Mononuclear cell (primary cell): ENCODE results near the gene EIPR1. TPM values are rescaled to one million over a fixed set of nuclear protein-coding genes. Genes with fewer than 3 reads are reported as not detected.

Source experiments
- H3K27me3 ChIP-seq: 2 replicates; pipeline ENCODE4 v1.6.0; 2011; ENCODE audit warnings: low read length, control low read depth; ENCODE audit not compliant: insufficient read depth
- H3K4me1 ChIP-seq: 2 replicates; pipeline ENCODE4 v1.5.1; 2011; ENCODE audit warnings: mild to moderate bottlenecking, low read length, control low read depth; ENCODE audit not compliant: insufficient read depth
- H3K4me3 ChIP-seq: 2 replicates; pipeline ENCODE4 v1.5.1; 2011; ENCODE audit warnings: mild to moderate bottlenecking, low read length, moderate library complexity
- H3K9me3 ChIP-seq: 2 replicates; pipeline ENCODE4 v1.5.1; 2011; ENCODE audit warnings: low read depth, mild to moderate bottlenecking, control low read depth, low read length
- total RNA-seq: library from RNA; depleted of rRNA; stranded (reverse); fragments of >200 nt; gene quantifications from one replicate; pipeline ENCODE4 v1.2.3, GENCODE V29; 2012

EIPR1 gene
- total RNA-seq, 1 donor: 10.0 TPM

- Histone ChIP-seq H3K4me1 (peaks cover 8% of the 10 kb centered on the region), H3K4me3 (no peak overlapping the region)
These were observed 114.1 kb downstream of the EIPR1 start for GRCh38 chr2:3263487-3263886.

DNA sequence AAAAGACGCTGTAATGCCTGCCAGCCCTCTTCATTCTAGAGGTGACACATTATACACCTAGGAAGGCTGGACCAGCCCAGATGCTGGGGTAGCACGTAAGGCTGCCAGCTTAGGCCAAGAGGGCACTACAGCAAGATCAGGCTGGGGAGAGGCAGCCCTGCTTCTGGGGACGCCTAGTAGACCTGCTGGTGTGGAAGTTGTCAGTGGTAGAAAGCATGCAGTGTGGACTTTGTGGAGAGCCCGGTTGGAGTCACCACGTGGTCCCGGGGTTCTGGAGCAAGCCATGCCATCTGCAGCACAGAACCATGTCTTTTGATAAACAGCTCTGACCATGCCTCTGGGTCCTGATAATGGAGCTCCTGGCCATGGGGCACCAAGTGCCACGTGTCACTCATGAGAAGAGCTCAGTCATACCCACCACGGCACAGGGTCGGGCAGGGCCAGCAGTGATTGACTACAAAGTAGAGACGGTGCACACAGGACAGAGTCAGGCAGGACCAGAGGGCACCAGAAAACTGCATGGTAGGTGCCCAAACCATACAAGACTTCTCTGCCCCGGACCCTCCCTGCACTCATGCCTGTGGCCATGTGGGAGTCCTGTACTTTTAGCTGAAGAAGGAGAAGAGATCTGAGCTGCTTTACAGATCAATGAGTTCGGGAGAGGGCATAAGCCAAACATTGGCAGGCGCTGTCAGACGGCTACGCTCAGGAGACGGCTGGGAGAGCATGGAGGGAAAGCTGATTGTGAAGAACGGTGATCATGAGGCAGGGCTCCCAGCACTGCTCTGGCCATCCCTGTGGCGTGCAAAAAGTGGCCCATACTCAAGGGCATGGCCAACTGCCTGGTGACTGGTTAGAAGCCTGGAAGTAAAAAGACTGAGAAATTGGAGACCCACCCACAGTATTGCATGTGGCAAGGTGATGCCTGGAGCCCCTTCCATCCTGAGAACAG, 114.9 kb downstream of the EIPR1 start:
- H3K9me3 ChIP-seq: no peaks in the 10 kb centered on the region
- no peaks in the 10 kb centered on the region for H3K27me3 ChIP-seq
- peaks cover 8% of the 10 kb centered on the region for H3K4me1 ChIP-seq
- no peak overlapping the region for H3K4me3 ChIP-seq

More at GRCh38 chr2:3263487-3263886, 114.1 kb downstream of the EIPR1 start:
- Histone ChIP-seq H3K27me3 (no peaks in the 10 kb centered on the region), H3K9me3 (no peaks in the 10 kb centered on the region)

GRCh38 chr2:3261511-3261910, 116.1 kb downstream of the EIPR1 start:
- no peak overlapping the region for H3K4me3 ChIP-seq
- no peaks in the 10 kb centered on the region for H3K9me3 ChIP-seq
- no peaks in the 10 kb centered on the region for H3K27me3 ChIP-seq
- H3K4me1 ChIP-seq: peaks cover 8% of the 10 kb centered on the region

GRCh38 chr2:3260959-3261358, 116.7 kb downstream of the EIPR1 start:
- no peaks in the 10 kb centered on the region for H3K9me3 ChIP-seq
- H3K4me1 ChIP-seq: peaks cover 8% of the 10 kb centered on the region
- H3K27me3 ChIP-seq: no peaks in the 10 kb centered on the region
- H3K4me3 ChIP-seq: no peak overlapping the region

- Histone ChIP-seq H3K4me3 (no peak overlapping the region), H3K27me3 (no peaks in the 10 kb centered on the region), H3K4me1 (no peaks in the 10 kb centered on the region), H3K9me3 (no peaks in the 10 kb centered on the region)
These were observed 119.8 kb downstream of the EIPR1 start for GRCh38 chr2:3257826-3258225.

GRCh38 chr2:3257166-3257565, 120.5 kb downstream of the EIPR1 start:
- Histone ChIP-seq H3K9me3 (no peaks in the 10 kb centered on the region), H3K4me1 (no peaks in the 10 kb centered on the region), H3K27me3 (no peaks in the 10 kb centered on the region), H3K4me3 (no peak overlapping the region)

DNA sequence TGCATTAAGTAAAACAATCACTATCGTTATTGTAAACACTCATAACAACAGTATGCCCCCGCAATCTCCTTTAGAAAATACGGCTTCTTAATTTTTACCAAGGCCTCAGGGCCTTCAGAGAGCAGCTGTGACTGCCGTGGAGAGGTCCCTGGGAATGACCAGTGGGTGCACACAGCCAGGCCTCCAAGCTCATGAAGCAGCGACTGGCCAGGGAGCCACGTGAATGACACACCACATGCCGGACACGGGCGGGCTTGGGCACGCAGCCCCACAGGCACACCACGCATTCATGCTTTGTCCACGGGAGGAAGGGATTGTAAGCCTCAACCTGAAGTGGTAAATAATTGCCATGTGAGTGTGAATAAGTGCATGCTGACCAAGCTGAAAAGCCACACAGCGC, 121.0 kb downstream of the EIPR1 start:
- Histone ChIP-seq H3K9me3 (no peaks in the 10 kb centered on the region), H3K4me3 (no peak overlapping the region), H3K4me1 (no peaks in the 10 kb centered on the region), H3K27me3 (no peaks in the 10 kb centered on the region)

DNA sequence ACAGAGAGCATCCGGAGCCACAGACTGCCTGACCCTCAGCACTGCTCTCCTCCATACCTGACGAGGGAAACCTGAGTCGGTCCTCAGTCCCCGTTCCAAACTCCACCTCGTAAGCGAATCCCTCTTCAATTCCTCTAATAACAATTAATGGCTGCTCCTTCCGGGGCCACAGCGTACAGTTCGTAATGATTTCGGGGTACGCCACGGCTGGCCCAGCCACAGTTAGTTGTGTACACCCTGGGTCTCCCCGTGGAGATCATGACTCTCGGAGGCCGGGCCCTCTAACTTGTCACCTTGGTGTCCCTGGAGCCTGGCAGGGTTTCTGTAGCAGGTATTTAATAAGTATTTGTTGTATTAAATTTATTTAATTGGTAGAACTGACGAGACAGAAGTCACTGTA, 121.5 kb downstream of the EIPR1 start:
- no peaks in the 10 kb centered on the region for H3K9me3 ChIP-seq
- no peaks in the 10 kb centered on the region for H3K27me3 ChIP-seq
- H3K4me3 ChIP-seq: no peak overlapping the region
- no peaks in the 10 kb centered on the region for H3K4me1 ChIP-seq

DNA sequence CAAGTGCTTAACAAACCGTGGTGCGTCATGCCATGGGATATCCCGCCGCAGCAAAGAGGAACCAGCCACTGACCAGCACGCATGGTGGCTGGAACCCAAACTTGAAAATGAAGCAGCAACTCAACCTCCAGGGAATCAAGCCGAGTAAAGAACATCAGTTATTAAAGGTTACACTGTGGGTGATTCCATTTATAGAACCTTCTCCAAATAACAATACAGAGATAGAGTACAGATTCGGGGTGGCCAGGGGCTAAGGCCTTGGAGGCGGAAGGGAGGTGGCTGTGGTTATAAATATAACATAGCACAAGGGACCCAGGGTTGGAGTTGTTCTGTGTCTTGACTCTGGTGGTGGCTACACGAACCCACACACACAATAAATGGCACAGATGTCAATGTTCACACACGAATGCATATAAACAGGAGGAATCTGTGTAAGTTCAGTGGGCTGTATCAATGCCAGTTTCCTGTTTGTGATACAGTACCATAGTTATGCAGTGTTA, 123.1 kb downstream of the EIPR1 start:
- no peak overlapping the region for H3K4me3 ChIP-seq
- no peaks in the 10 kb centered on the region for H3K4me1 ChIP-seq
- H3K27me3 ChIP-seq: no peaks in the 10 kb centered on the region
- peaks cover 2% of the 10 kb centered on the region for H3K9me3 ChIP-seq

- Histone ChIP-seq H3K27me3 (no peaks in the 10 kb centered on the region), H3K4me1 (no peaks in the 10 kb centered on the region), H3K9me3 (peaks cover 7% of the 10 kb centered on the region), H3K4me3 (no peak overlapping the region)
These were observed 123.6 kb downstream of the EIPR1 start for GRCh38 chr2:3253913-3254441.

DNA sequence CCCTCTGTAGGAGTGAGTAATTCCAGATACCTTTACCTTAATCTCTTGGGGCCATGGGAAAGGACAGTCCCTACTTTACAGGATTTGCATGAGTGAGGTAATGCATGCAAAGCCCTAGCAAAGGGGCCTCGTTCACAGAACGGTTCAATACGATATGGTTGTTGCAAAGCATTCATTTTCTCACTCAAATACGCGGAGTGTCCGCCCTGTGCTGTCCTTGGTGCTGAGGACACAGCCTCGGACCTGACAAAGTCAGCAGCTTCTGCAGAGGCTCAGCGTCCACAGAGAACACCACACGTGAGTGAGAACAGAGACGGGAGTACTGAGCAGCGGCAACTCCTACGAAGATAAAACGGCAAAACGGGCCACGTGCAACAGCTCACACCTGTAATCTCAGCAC, 125.7 kb downstream of the EIPR1 start:
- Histone ChIP-seq H3K4me1 (no peaks in the 10 kb centered on the region), H3K9me3 (peaks cover 8% of the 10 kb centered on the region), H3K4me3 (no peak overlapping the region), H3K27me3 (no peaks in the 10 kb centered on the region)

DNA sequence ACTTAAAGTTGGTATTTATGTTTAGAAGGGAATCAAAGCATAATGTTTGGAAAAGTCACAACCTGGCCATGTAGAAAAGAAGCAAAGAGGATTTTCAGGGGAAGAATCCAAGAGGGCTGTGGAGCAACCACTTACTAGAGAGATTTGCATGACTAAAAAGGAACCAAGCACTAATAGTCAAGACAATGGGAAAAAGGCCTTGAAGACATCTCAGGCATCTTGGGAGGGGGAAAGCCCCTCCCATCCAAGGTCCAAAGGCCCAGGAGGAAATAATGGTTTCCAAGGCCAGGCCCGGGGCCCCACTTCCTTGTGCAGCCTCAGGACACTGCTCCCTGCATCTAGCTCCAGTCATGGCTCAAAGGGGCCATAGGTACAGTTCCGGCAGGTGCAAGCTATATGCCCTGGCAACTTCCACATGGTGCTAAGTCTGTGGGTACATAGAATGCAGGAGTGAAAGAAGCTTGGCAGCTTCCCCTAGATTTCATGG, 128.1 kb downstream of the EIPR1 start:
- no peaks in the 10 kb centered on the region for H3K27me3 ChIP-seq
- H3K9me3 ChIP-seq: peaks cover 8% of the 10 kb centered on the region
- no peak overlapping the region for H3K4me3 ChIP-seq
- no peaks in the 10 kb centered on the region for H3K4me1 ChIP-seq

DNA sequence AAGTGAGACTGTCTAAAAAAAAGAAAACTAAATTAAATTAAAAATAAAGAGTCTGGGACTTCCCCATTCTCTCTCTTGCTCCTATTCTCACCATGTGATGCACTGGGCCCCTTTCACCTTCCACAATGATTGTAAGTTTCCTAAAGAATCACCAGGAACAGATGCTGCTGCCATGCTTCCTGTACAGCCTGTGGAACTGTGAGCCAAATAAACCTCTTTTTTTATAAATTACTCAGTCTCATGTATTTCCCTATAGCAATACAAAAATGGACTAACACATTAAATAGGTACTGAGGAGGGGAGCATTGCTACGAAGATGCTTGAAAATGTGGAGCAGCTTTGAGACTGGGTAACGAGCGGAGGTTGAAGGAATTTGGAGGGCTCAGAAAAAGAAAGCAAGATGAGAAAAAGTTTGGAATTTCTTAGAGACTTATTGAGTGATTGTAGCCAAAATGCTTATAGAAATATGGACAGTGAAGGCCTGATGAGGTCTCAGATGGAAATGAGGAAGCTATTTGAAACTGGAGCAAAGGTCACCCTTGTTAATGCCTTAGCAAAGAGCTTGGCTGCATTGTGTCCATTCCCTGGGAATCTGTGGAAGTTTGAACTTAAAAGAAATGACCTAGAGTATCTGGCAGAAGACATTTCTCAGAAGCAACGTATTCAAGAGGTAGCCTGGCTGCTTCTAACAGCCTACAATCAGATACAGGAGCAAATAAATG, 128.7 kb downstream of the EIPR1 start:
- no peaks in the 10 kb centered on the region for H3K27me3 ChIP-seq
- H3K4me3 ChIP-seq: no peak overlapping the region
- H3K9me3 ChIP-seq: peaks cover 8% of the 10 kb centered on the region
- peaks cover under 1% of the 10 kb centered on the region for H3K4me1 ChIP-seq

DNA sequence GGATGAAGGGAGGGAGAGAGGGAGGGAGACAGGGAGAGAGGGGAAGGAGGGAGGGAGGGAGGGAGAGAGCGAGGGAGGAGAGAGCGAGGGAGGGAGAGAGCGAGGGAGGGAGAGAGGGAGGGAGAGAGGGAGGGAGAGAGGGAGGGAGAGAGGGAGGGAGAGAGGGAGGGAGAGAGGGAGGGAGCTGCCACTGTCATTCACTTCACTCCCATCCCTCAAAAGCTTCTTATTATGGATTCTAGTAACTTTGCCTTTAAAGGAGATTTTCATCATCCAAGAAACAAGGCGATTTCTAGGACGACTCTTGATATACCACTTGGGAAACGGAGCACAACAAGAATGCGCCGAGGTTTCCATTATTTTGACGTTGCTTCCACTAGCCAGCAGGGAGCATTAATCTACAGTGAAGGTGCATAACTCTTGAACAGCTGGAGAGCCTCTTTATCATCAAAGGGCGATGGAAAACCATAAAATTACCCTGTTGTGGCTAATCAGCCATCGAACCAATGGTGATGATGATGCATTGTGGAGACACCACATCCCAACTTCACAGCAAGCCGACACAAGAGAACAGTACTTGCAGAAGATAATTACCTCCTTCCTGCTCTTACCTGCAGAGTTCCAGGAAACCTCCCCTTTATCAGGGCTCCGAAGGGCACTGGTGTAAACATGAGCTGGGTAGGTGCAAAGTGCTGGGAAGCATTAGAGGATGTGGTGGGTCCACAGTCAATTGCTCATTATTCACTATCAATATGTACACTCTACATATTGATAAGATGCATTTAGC, 130.5 kb downstream of the EIPR1 start:
- Histone ChIP-seq H3K4me1 (peaks cover 18% of the 10 kb centered on the region), H3K9me3 (peaks cover 8% of the 10 kb centered on the region), H3K27me3 (no peaks in the 10 kb centered on the region), H3K4me3 (no peak overlapping the region)
